Measurements from ENCODE around the gene CA11. TPM values are rescaled to one million over a fixed set of nuclear protein-coding genes. Genes with fewer than 3 reads are reported as not detected.

The CA11 gene
- total and polyA plus RNA-seq, 4 donors: 0.88 to 13.0 (median 5.1) TPM

- Histone ChIP-seq H3K9ac (ENCODE audit: insufficient read depth in 1 of 2, low read length in 2 of 2) (no peak within 1 kb of the TSS), H3K4me3 (peak within 1 kb of the TSS; percentile 14), H3K4me1 (ENCODE audit: control insufficient read depth in 5 of 5, insufficient read depth in 5 of 5, low read length in 5 of 5) (peaks cover 0 to 38% (median 20%) of the 10 kb centered on the region in 5 donors), H3K27ac (ENCODE audit: low read depth in 1 of 2, low read length in 1 of 2) (peak within 1 kb of the TSS in 1 of 2 donors; percentile 78), H3K36me3 (ENCODE audit: control insufficient read depth in 4 of 4, insufficient read depth in 4 of 4, low read length in 4 of 4) (peaks cover 13 to 38% (median 22%) of the 10 kb centered on the region in 4 donors), H3K27me3 (ENCODE audit: control insufficient read depth in 3 of 3, insufficient read depth in 3 of 3, low read length in 2 of 3) (no peaks in the 10 kb centered on the region), H3K9me3 (ENCODE audit: control insufficient read depth in 4 of 4, insufficient read depth in 3 of 4, low read length in 3 of 4) (no peaks in the 10 kb centered on the region)
- TF ChIP-seq, protein P1, sequence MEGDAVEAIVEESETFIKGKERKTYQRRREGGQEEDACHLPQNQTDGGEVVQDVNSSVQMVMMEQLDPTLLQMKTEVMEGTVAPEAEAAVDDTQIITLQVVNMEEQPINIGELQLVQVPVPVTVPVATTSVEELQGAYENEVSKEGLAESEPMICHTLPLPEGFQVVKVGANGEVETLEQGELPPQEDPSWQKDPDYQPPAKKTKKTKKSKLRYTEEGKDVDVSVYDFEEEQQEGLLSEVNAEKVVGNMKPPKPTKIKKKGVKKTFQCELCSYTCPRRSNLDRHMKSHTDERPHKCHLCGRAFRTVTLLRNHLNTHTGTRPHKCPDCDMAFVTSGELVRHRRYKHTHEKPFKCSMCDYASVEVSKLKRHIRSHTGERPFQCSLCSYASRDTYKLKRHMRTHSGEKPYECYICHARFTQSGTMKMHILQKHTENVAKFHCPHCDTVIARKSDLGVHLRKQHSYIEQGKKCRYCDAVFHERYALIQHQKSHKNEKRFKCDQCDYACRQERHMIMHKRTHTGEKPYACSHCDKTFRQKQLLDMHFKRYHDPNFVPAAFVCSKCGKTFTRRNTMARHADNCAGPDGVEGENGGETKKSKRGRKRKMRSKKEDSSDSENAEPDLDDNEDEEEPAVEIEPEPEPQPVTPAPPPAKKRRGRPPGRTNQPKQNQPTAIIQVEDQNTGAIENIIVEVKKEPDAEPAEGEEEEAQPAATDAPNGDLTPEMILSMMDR (IDR thresholded peaks at IDR 0.05; ENCODE audit: control extremely low read depth, extremely low read depth): no peak
- 52 to 68% methylated on average over 29 to 31 of the region's 31 CpGs for WGBS, 2 donors
- peak; percentile 39 to 57 (median 40) for DNase-seq
- peak; percentile 10 for ATAC-seq (ENCODE audit: insufficient read depth, low FRiP score)
These were observed 31.4 kb downstream of the CA11 start, which contains the start of gene FAM83E for GRCh38 chr19:48614436-48615230. FAM83E (minus strand) TSS chr19:48615076; CDS start chr19:48613372, 1,704 bp downstream.

GRCh38 chr19:48613852-48614435, 32.0 kb downstream of the CA11 start:
- no peak overlapping the region for H3K9ac ChIP-seq (ENCODE audit: insufficient read depth in 1 of 2, low read length in 2 of 2)
- H3K4me1 ChIP-seq (ENCODE audit: control insufficient read depth in 5 of 5, insufficient read depth in 5 of 5, low read length in 5 of 5): peaks cover 0 to 35% (median 20%) of the 10 kb centered on the region in 5 donors
- WGBS, 2 donors: 68 to 84% methylated on average over 13 of the region's 13 CpGs
- H3K27ac ChIP-seq (ENCODE audit: low read depth in 1 of 2, low read length in 1 of 2): peak overlapping the region in 1 of 2 donors; percentile 78
- peaks cover 13 to 38% (median 22%) of the 10 kb centered on the region in 4 donors for H3K36me3 ChIP-seq (ENCODE audit: control insufficient read depth in 4 of 4, insufficient read depth in 4 of 4, low read length in 4 of 4)
- no peaks in the 10 kb centered on the region for H3K27me3 ChIP-seq (ENCODE audit: control insufficient read depth in 3 of 3, insufficient read depth in 3 of 3, low read length in 2 of 3)
- TF ChIP-seq, protein P1 (IDR thresholded peaks at IDR 0.05; ENCODE audit: control extremely low read depth, extremely low read depth): no peak
- no peaks in the 10 kb centered on the region for H3K9me3 ChIP-seq (ENCODE audit: control insufficient read depth in 4 of 4, insufficient read depth in 3 of 4, low read length in 3 of 4)
- ATAC-seq (ENCODE audit: insufficient read depth, low FRiP score): no peak
- H3K4me3 ChIP-seq: no peak overlapping the region
- no peak for DNase-seq

- H3K36me3 ChIP-seq (ENCODE audit: control insufficient read depth in 4 of 4, insufficient read depth in 4 of 4, low read length in 4 of 4): peaks cover 13 to 31% (median 22%) of the 10 kb centered on the region in 4 donors
- ATAC-seq (ENCODE audit: insufficient read depth, low FRiP score): no peak
- no peak for DNase-seq
- H3K9ac ChIP-seq (ENCODE audit: insufficient read depth in 1 of 2, low read length in 2 of 2): no peak overlapping the region
- no peaks in the 10 kb centered on the region for H3K9me3 ChIP-seq (ENCODE audit: control insufficient read depth in 4 of 4, insufficient read depth in 3 of 4, low read length in 3 of 4)
- peaks cover 0 to 33% (median 20%) of the 10 kb centered on the region in 5 donors for H3K4me1 ChIP-seq (ENCODE audit: control insufficient read depth in 5 of 5, insufficient read depth in 5 of 5, low read length in 5 of 5)
- H3K27ac ChIP-seq (ENCODE audit: low read depth in 1 of 2, low read length in 1 of 2): peak overlapping the region in 1 of 2 donors; percentile 78
- no peaks in the 10 kb centered on the region for H3K27me3 ChIP-seq (ENCODE audit: control insufficient read depth in 3 of 3, insufficient read depth in 3 of 3, low read length in 2 of 3)
- TF ChIP-seq, protein P1 (IDR thresholded peaks at IDR 0.05; ENCODE audit: control extremely low read depth, extremely low read depth): no peak
- no peak overlapping the region for H3K4me3 ChIP-seq
- WGBS, 2 donors: 79 to 83% methylated on average over 38 to 39 of the region's 39 CpGs
These were observed 32.7 kb downstream of the CA11 start for GRCh38 chr19:48613024-48613851.
